Endothelial cell of umbilical vein (primary cell): Measurements from ENCODE around the gene MCF2L. TPM values are rescaled to one million over a fixed set of nuclear protein-coding genes. Genes with fewer than 3 reads are reported as not detected.

ENCODE experiments used
- BruUV-seq: library from RNA; stranded (reverse); fragments of 400-500 nt; replicated peaks from 2 replicates; lab custom pipeline; 2021; lab: Mats Ljungman, UMichigan
- CTCF ChIA-PET: fragments of 300-600, 350-600 bp; sonication (Branson Sonifier 250); formaldehyde crosslinking; loops from one replicate; lab custom pipeline; 2021; ENCODE audit warnings: antibody characterized with exemption, inconsistent platforms; lab: Charles Lee
- POLR2A ChIA-PET: fragments of 300-600, 350-600 bp; sonication (Branson Sonifier 250); formaldehyde crosslinking; loops from one replicate; lab custom pipeline; 2021; ENCODE audit warnings: antibody characterized with exemption, inconsistent platforms; lab: Charles Lee
- DNase-seq: peaks from one replicate; pipeline ENCODE4 v3.0.0-alpha.2; 2011; ENCODE audit warnings: low read depth, low spot score
- FAIRE-seq: peaks from 2 replicates; lab custom pipeline; 2011; peaks lifted over from hg19 to GRCh38; lab: Jason Lieb, UNC
- H2AFZ ChIP-seq: 2 replicates; pipeline ENCODE4 v1.6.0; 2012; ENCODE audit warnings: low read depth, low read length, control low read depth, inconsistent platforms
- H3K27ac ChIP-seq: 2 replicates; pipeline ENCODE4 v1.5.1; 2011; ENCODE audit warnings: low read depth, mild to moderate bottlenecking, control low read depth, low read length, moderate library complexity; ENCODE audit not compliant: insufficient read depth
- H3K27me3 ChIP-seq, 2 experiments: 2 replicates each; pipeline versions ENCODE4 v1.6.0 to v1.6.1; 2011; ENCODE audit warnings: low read length in 2 of 2, mixed read lengths in 1 of 2; ENCODE audit not compliant: control insufficient read depth in 2 of 2, insufficient read depth in 2 of 2
- H3K36me3 ChIP-seq, 2 experiments: 2 replicates in 1 of 2; 3 replicates in 1 of 2; pipeline ENCODE4 v1.5.1; 2011; ENCODE audit warnings: low read length in 2 of 2, mild to moderate bottlenecking in 1 of 2, moderate library complexity in 1 of 2; ENCODE audit not compliant: control insufficient read depth in 2 of 2, insufficient read depth in 2 of 2; ENCODE audit errors: extremely low read depth in 1 of 2
- H3K4me1 ChIP-seq: 3 replicates; pipeline ENCODE4 v1.5.1; 2011; ENCODE audit warnings: mild to moderate bottlenecking, low read length; ENCODE audit not compliant: control insufficient read depth, insufficient read depth; ENCODE audit errors: extremely low read depth
- H3K4me2 ChIP-seq: 2 replicates; pipeline ENCODE4 v1.6.1; 2011; ENCODE audit warnings: low read length, control low read depth, mixed read lengths; ENCODE audit not compliant: insufficient read depth
- H3K4me3 ChIP-seq, 3 experiments: fragments of 200-600 bp in 1 of 3; sonication (generic), shearing (Covaris generic) in 1 of 3; replicated peaks in 1 of 3; 2 replicates each; pipeline ENCODE4 v1.5.1; 2011 to 2016; ENCODE audit warnings: control low read depth in 3 of 3, low read length in 3 of 3, mild to moderate bottlenecking in 2 of 3, inconsistent platforms in 1 of 3, low read depth in 1 of 3, moderate library complexity in 1 of 3; ENCODE audit not compliant: insufficient read depth in 1 of 3
- H3K79me2 ChIP-seq: 2 replicates; pipeline ENCODE4 v1.6.0; 2012; ENCODE audit warnings: low read length, inconsistent platforms; ENCODE audit not compliant: control insufficient read depth, insufficient read depth
- H3K9ac ChIP-seq: replicated peaks from 2 replicates; pipeline ENCODE3; 2011; ENCODE audit warnings: low read length, control low read depth; ENCODE audit not compliant: insufficient read depth; ENCODE audit errors: extremely low read depth
- H3K9me1 ChIP-seq: replicated peaks from 3 replicates; pipeline ENCODE4 v1.6.0; 2011; ENCODE audit warnings: mild to moderate bottlenecking, low read length; ENCODE audit not compliant: control insufficient read depth, insufficient read depth; ENCODE audit errors: extremely low read depth
- H3K9me3 ChIP-seq: replicated peaks from 2 replicates; pipeline ENCODE4 v1.5.1; 2012; ENCODE audit warnings: low read length, inconsistent platforms; ENCODE audit not compliant: control insufficient read depth, insufficient read depth
- H4K20me1 ChIP-seq: replicated peaks from 2 replicates; pipeline ENCODE3; 2011; ENCODE audit warnings: mild to moderate bottlenecking, low read length; ENCODE audit not compliant: control insufficient read depth, insufficient read depth; ENCODE audit errors: extremely low read depth
- FOS ChIP-seq: IDR thresholded peaks from 2 replicates; pipeline ENCODE4 v1.6.1; 2011; ENCODE audit warnings: mild to moderate bottlenecking, low read length, moderate library complexity, borderline replicate concordance; ENCODE audit not compliant: insufficient read depth
- GATA2 ChIP-seq: IDR thresholded peaks from 2 replicates; pipeline ENCODE4 v1.7.0; 2011; ENCODE audit warnings: low read depth, mild to moderate bottlenecking, moderate library complexity, mixed read lengths, low read length; ENCODE audit not compliant: insufficient read length, insufficient read depth
- dilution Hi-C: fragments of 300-500 bp; cut with MboI; formaldehyde crosslinking; loops from one replicate; pipeline ENCODE4 v1.15.0; 2019; ENCODE audit warnings: low sequenced_read_pairs; ENCODE audit not compliant: extremely low pct_ligation_motif_present
- intact Hi-C: fragments of 100-400 bp; cut with micrococcal nuclease; formaldehyde crosslinking; loops from one replicate; pipeline ENCODE4 v1.10.0; 2022
- polyA plus RNA-seq, 4 experiments: library from polyadenylated mRNA; depleted of rRNA in 3 of 4; stranded (reverse) in 3 of 4; unstranded in 1 of 4; fragments of >200 nt; gene quantifications; 2 replicates each; pipeline versions ENCODE4 v1.2.1 to v1.2.3, GENCODE V29; 2011 to 2012; ENCODE audit warnings: missing spikeins in 1 of 4
- total RNA-seq: library from RNA; stranded (reverse); gene quantifications from 2 replicates; pipeline ENCODE4 v1.2.3, GENCODE V29; 2021
- TF ChIP-seq, protein P1 (sequence below), 2 donors: IDR thresholded peaks; 1 replicate in 1 of 2; 2 replicates in 1 of 2; pipeline ENCODE4 v1.5.1; 2011; ENCODE audit warnings: low read length in 2 of 2, mild to moderate bottlenecking in 2 of 2, moderate library complexity in 2 of 2, control low read depth in 1 of 2, inconsistent platforms in 1 of 2, low read depth in 1 of 2; ENCODE audit not compliant: insufficient read depth in 1 of 2; ENCODE audit errors: extremely low read depth in 1 of 2
- TF ChIP-seq, protein P2 (sequence below): IDR thresholded peaks from 2 replicates; pipeline ENCODE4 v1.6.1; 2011; ENCODE audit not compliant: insufficient read depth, insufficient read length

The MCF2L gene
- total and polyA plus RNA-seq, 2 donors (not counting 3 experiments of a cell fraction or from before 2014, with no cell fraction given) = 0.33 to 0.58 TPM

DNA sequence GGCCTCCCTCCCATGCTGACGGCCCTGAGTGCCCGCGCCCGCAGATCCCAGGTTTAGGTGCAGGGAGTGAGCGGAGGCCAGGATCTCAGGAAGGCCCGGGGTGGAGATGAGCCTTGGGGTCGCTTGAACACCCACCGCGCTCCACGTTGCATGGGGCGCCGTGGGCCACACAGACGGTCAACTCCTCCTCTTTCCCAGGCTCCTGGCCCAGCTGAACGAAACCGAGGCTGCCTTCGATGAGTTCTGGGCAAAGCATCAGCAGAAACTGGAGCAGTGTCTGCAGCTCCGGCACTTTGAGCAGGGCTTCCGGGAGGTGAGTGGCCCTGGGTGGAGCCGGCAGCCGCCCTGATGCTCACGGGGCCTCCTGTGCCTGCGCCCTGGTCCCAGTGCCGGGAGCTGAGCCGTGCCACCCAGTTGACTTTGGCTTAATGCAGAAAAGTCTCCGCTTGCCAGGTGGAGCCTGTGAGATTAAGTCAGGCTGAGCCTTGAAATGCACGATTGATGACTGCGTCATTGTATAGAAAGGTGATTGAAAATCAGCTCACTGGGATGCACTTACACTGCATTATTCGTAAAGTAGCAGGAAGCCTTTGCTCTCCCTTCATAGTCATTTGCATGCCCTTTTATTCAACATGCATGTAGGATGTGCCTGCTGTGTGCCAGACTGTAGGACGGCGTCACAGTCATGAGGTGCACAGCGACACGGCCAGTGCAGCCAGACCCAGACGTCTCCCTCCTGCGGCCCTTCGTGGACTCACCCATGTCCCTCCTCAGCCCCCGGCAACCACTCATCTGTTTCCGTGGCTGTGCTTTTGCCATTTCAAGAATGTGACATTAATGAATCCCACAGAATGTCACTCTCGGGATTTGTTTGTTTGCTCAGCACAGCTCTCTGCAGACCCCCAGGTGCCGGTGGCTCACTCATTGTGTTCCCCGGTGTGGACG, 101.1 kb downstream of the MCF2L start:
- H3K4me3 ChIP-seq = no peak overlapping the region
- POLR2A ChIA-PET = no interaction called here
- DNase-seq = no peak
- H3K9ac ChIP-seq = no peak overlapping the region
- intact Hi-C loops = no loop called here
- H3K4me1 ChIP-seq = no peaks in the 10 kb centered on the region
- H3K36me3 ChIP-seq = no peaks in the 10 kb centered on the region
- no peak overlapping the region for H2AFZ ChIP-seq
- no peaks in the 10 kb centered on the region for H4K20me1 ChIP-seq
- TF ChIP-seq, protein P1, sequence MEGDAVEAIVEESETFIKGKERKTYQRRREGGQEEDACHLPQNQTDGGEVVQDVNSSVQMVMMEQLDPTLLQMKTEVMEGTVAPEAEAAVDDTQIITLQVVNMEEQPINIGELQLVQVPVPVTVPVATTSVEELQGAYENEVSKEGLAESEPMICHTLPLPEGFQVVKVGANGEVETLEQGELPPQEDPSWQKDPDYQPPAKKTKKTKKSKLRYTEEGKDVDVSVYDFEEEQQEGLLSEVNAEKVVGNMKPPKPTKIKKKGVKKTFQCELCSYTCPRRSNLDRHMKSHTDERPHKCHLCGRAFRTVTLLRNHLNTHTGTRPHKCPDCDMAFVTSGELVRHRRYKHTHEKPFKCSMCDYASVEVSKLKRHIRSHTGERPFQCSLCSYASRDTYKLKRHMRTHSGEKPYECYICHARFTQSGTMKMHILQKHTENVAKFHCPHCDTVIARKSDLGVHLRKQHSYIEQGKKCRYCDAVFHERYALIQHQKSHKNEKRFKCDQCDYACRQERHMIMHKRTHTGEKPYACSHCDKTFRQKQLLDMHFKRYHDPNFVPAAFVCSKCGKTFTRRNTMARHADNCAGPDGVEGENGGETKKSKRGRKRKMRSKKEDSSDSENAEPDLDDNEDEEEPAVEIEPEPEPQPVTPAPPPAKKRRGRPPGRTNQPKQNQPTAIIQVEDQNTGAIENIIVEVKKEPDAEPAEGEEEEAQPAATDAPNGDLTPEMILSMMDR (IDR thresholded peaks at IDR 0.05; ENCODE audit: extremely low read depth in 1 of 2, insufficient read depth in 1 of 2, low read depth in 1 of 2, low read length in 2 of 2) = no peak
- TF ChIP-seq GATA2 = no peak
- TF ChIP-seq FOS = no peak
- TF ChIP-seq, protein P2, sequence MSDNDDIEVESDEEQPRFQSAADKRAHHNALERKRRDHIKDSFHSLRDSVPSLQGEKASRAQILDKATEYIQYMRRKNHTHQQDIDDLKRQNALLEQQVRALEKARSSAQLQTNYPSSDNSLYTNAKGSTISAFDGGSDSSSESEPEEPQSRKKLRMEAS = no peak
- H3K4me2 ChIP-seq = no peak overlapping the region
- FAIRE-seq = no peak
- H3K27me3 ChIP-seq = no peaks in the 10 kb centered on the region
- no peak overlapping the region for H3K27ac ChIP-seq
- H3K9me3 ChIP-seq = no peaks in the 10 kb centered on the region
- no peaks in the 10 kb centered on the region for H3K79me2 ChIP-seq
- dilution Hi-C loops = no loop called here
- H3K9me1 ChIP-seq = no peaks in the 10 kb centered on the region
- CTCF ChIA-PET = no interaction called here
- BruUV-seq = no TSS peak
